ACHN (cell line): ENCODE measurements around the gene CD151.

ENCODE experiments used
- DNase-seq: peaks from one replicate; pipeline ENCODE4 v3.0.0-alpha.2; 2015
- in situ Hi-C: cut with HindIII; loops from 2 replicates; pipeline ENCODE4 v1.10.0; 2017; ENCODE audit warnings: low sequenced_read_pairs, low pct_ligation_motif_present, low pct_unique_long_range_greater_than_20kb

Gene CD151

GRCh38 chr11:832529-833113 lies at the start of gene CD151:
TSS of gene CD151 (plus strand) at chr11:832952. CDS start at chr11:836070, 3,118 bp downstream.
- in situ Hi-C loops: no loop called here
- peak; percentile 65 for DNase-seq

GRCh38 chr11:783581-784015 lies 49.2 kb upstream of the CD151 start:
- in situ Hi-C loops: no loop called here
- DNase-seq: no peak

- DNase-seq: no peak
Measured at GRCh38 chr11:786235-787083, 46.3 kb upstream of the CD151 start.

GRCh38 chr11:787084-787675 lies 45.6 kb upstream of the CD151 start:
- in situ Hi-C loops: no loop called here
- DNase-seq: no peak

More at GRCh38 chr11:786235-787083, 46.3 kb upstream of the CD151 start:
- in situ Hi-C loops: no loop called here

GRCh38 chr11:788009-788640 lies 44.6 kb upstream of the CD151 start:
- in situ Hi-C loops: no loop called here
- DNase-seq: no peak

- DNase-seq: no peak
- in situ Hi-C loops: no loop called here
Measured at GRCh38 chr11:788953-789940, 43.5 kb upstream of the CD151 start.

- DNase-seq: peak; percentile 40
- in situ Hi-C loops: no loop called here
Measured at GRCh38 chr11:789943-790342, 42.8 kb upstream of the CD151 start, which contains the start of gene CEND1. TSS of gene CEND1 (minus strand) at chr11:790090. CDS start at chr11:788576, 1,514 bp downstream.

- in situ Hi-C loops: no loop called here
- no peak for DNase-seq
Measured at GRCh38 chr11:790721-791564, 41.8 kb upstream of the CD151 start.

GRCh38 chr11:791658-792534 lies 40.9 kb upstream of the CD151 start:
- in situ Hi-C loops: no loop called here
- DNase-seq: no peak

- in situ Hi-C loops: no loop called here
- no peak for DNase-seq
Measured at GRCh38 chr11:792535-792821, 40.3 kb upstream of the CD151 start.

GRCh38 chr11:792873-793272 lies 39.9 kb upstream of the CD151 start:
- in situ Hi-C loops: no loop called here
- DNase-seq: no peak

GRCh38 chr11:793556-793955 lies 39.2 kb upstream of the CD151 start:
- in situ Hi-C loops: no loop called here
- no peak for DNase-seq

GRCh38 chr11:794013-794765 lies 38.6 kb upstream of the CD151 start:
- in situ Hi-C loops: no loop called here
- no peak for DNase-seq

- in situ Hi-C loops: no loop called here
- no peak for DNase-seq
Measured at GRCh38 chr11:794766-795633, 37.8 kb upstream of the CD151 start.
